ENCODE results near the gene SLC39A1. TPM values are rescaled to one million over a fixed set of nuclear protein-coding genes. Genes with fewer than 3 reads are reported as not detected.
"Not testable (repeated sequence)": the region's sequence is repeated elsewhere in the genome, so short reads cannot be mapped to it uniquely, and the experiment has no call there.

SLC39A1 gene
- total RNA-seq, 4 donors from 2014 or later: 90.4 to 109 (median 99.5) TPM

DNA sequence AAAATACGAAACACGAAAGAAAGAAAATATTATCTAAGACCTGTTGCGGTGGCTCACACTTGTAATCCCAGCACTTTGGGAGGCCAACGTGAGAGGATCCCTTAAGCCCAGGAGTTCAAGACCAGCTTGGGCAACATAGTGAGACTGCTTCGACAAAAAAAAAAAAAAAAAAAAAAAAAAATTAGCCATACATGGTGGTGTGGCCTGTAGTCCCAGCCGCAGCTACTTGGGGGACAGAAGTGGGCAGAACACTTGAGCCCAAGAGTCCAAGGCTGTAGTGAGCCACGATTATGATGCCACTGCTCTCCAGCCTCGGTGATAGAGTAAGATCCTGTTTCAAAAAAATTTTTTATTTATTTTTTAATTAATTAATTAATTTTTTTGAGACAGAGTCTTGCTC is 24.3 kb upstream of the SLC39A1 start:
- Histone ChIP-seq H3K4me1 (peaks cover 27 to 36% of the 10 kb centered on the region in 2 donors), H3K36me3 (peaks cover 9 to 15% of the 10 kb centered on the region in 2 donors), H3K4me3 (replicated peaks in 1 of 3) (no peak overlapping the region), H3K9me3 (no peaks in the 10 kb centered on the region), H3K27me3 (no peaks in the 10 kb centered on the region), H3K27ac (peak overlapping the region in 1 of 3 donors; percentile 85)
- intact Hi-C loops (cut with DNase I): loop anchor here (5.0 to 10.0 kb wide), 2 partner anchors 190 to 313 kb away; partner anchors contain the start of genes ILF2 and NPR1
- 87 to 94% methylated on average over 8 of the region's 8 CpGs for WGBS, 2 donors
- DNase-seq: no peak
- TF ChIP-seq POLR2A (IDR thresholded peaks at IDR 0.05): no peak
- TF ChIP-seq, protein P1, sequence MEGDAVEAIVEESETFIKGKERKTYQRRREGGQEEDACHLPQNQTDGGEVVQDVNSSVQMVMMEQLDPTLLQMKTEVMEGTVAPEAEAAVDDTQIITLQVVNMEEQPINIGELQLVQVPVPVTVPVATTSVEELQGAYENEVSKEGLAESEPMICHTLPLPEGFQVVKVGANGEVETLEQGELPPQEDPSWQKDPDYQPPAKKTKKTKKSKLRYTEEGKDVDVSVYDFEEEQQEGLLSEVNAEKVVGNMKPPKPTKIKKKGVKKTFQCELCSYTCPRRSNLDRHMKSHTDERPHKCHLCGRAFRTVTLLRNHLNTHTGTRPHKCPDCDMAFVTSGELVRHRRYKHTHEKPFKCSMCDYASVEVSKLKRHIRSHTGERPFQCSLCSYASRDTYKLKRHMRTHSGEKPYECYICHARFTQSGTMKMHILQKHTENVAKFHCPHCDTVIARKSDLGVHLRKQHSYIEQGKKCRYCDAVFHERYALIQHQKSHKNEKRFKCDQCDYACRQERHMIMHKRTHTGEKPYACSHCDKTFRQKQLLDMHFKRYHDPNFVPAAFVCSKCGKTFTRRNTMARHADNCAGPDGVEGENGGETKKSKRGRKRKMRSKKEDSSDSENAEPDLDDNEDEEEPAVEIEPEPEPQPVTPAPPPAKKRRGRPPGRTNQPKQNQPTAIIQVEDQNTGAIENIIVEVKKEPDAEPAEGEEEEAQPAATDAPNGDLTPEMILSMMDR (IDR thresholded peaks at IDR 0.05): no peak

DNA sequence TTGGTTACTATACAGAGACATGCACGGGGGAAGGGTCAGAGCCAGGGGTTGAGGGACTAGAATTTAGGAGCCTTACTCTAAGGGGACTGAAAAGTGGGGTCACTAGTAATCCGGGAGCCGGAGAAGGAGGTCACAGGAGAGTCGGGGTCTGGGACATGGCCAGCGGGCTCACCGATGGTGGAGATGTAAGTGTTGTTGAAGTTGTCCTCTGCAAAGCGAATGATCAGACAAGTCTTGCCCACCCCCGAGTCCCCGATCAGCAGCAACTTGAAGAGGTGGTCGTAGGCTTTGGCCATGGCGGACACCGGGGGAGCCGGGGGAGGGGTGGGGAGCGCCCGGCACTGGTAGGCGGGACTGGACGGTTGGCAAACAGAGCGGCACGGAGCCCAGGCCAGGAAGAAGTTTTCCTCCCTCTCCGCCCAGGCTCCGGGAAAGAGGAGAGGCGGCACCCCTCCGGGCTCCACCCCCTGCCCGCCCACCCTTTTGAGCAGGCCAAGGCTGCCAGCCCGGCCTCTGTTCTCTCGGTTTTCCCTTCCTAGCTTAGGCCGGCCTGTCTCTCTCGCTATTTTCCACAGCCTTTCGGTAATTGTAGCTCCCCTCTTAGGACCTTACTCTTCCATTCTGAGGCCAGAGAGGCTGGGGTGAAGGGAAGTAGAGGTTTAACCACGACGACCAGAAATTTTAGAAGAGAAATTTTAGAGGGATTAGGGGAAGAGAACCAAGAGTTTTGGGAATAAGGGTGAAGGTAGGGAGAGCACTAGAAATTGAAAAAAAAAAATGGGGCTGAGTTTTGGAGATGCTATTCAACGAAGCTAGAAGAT is 22.8 kb upstream of the SLC39A1 start, which contains the start of gene RAB13:
Gene RAB13 (minus strand): TSS at position 399 of the 821 bp plus-strand sequence. CDS start 103 bp downstream, at position 296.
- DNase-seq: peak; percentile 91
- Histone ChIP-seq H3K4me3 (replicated peaks in 1 of 3) (peak within 1 kb of the TSS; percentile 39 to 47 (median 45)), H3K27me3 (no peaks in the 10 kb centered on the region), H3K9me3 (no peaks in the 10 kb centered on the region), H3K4me1 (peaks cover 12 to 24% of the 10 kb centered on the region in 2 donors), H3K36me3 (peaks cover 0 to 2% of the 10 kb centered on the region in 2 donors), H3K27ac (peak within 1 kb of the TSS; percentile 74 to 94 (median 85))
- WGBS, 2 donors: 1 to 3% methylated on average over 32 of the region's 32 CpGs
- TF ChIP-seq, protein P1 (IDR thresholded peaks at IDR 0.05): no peak
- peak in 1 of 2 donors; percentile 46 for TF ChIP-seq POLR2A (IDR thresholded peaks at IDR 0.05)
- intact Hi-C loops (cut with DNase I): loop anchor here (5.0 to 10.0 kb wide), 2 partner anchors 189 to 311 kb away; partner anchors contain the start of genes ILF2 and NPR1

DNA sequence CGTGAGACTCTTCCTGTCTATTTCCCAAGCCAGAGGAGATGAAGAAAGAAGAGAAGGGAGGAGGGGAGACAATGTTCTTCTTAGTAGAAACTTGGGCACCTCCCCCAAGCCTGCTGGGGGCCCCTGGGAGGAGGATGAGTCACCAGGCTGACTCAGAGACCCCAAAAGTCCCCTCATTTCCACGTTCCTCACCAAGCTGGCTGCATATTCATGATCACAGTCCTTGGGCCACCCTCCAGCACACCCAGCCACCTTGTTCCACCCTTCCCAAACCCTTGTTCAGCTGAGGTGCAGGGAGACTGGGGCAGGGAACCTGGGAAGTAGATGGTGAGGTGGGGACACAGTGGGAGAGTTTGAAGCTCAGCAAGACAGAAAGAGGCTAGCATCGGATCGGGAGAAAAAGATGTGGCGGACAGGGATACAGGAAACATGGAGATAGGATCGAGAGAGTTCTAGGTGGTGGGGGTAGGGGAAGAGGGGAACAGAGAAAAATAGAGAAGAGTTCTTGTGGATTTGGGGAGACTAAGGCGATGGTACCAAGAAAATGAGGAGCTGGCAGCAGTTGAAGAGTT is 22.1 kb upstream of the SLC39A1 start:
- 14 to 17% methylated on average over 7 of the region's 7 CpGs for WGBS, 2 donors
- H3K9me3 ChIP-seq: no peaks in the 10 kb centered on the region
- peak overlapping the region; percentile 62 to 85 (median 74) for H3K27ac ChIP-seq
- TF ChIP-seq, protein P1 (IDR thresholded peaks at IDR 0.05): no peak
- TF ChIP-seq POLR2A (IDR thresholded peaks at IDR 0.05): no peak
- H3K27me3 ChIP-seq: no peaks in the 10 kb centered on the region
- peak overlapping the region; percentile 39 to 47 (median 45) for H3K4me3 ChIP-seq (replicated peaks in 1 of 3)
- DNase-seq: peak; percentile 11 to 24
- peaks cover 12 to 24% of the 10 kb centered on the region in 2 donors for H3K4me1 ChIP-seq
- H3K36me3 ChIP-seq: no peaks in the 10 kb centered on the region
- intact Hi-C loops (cut with DNase I): loop anchor here (5.0 to 10.0 kb wide), 2 partner anchors 188 to 311 kb away; partner anchors contain the start of genes ILF2 and NPR1

DNA sequence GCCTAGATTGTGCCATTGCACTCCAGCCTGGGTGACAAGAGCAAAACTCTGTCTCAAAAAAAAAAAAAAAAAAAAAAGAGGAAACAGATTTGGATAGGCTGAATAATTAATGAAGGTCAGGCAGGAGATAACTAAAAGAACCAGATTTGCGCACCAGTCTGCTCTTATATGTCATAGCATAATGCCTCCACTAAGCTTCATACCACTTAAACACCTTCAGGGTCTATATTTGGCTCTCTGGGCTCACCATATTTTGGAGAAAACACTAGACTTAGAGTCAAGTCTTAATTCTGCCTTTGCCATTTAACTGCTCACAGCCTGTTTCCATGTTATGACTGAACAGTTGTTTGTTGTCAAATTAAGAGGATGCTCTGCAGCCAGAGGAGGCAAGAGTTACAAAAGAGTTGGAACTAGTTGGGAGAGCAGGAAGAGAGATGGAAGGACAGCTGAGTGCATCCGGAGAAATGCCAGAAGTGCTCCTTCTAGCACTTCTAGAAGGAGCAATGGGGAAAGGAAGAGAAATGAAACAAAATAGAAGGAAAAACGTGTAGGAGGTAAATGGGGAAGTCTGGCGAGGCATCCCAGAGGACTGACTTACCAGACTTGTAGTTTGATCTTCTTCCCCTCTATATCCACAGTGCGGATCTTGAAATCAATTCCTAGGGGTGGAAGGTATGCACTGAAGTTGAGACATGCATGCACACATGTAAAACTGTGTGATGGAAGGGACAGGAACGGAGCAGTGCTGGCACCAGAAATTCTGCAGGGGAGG is 21.0 kb upstream of the SLC39A1 start:
- no peaks in the 10 kb centered on the region for H3K27me3 ChIP-seq
- no peaks in the 10 kb centered on the region for H3K9me3 ChIP-seq
- H3K4me3 ChIP-seq (replicated peaks in 1 of 3): no peak overlapping the region
- DNase-seq: no peak
- peaks cover 12 to 19% of the 10 kb centered on the region in 2 donors for H3K4me1 ChIP-seq
- H3K27ac ChIP-seq: peak overlapping the region in 2 of 3 donors; percentile 74 to 85
- 74 to 76% methylated on average over 6 of the region's 6 CpGs for WGBS, 2 donors
- TF ChIP-seq, protein P1 (IDR thresholded peaks at IDR 0.05): no peak
- no peak for TF ChIP-seq POLR2A (IDR thresholded peaks at IDR 0.05)
- H3K36me3 ChIP-seq: no peaks in the 10 kb centered on the region
- intact Hi-C loops (cut with DNase I): loop anchor here (10.0 kb wide), 1 partner anchor 310 kb away; the partner anchor contains the start of genes ILF2 and NPR1

GRCh38 chr1:153981735-153982134 is 18.4 kb upstream of the SLC39A1 start:
- WGBS, 2 donors: 87 to 95% methylated on average over 2 of the region's 2 CpGs
- intact Hi-C loops (cut with DNase I): loop anchor here (10.0 kb wide), 1 partner anchor 307 kb away; the partner anchor contains the start of genes ILF2 and NPR1
- not testable (repeated sequence) for H3K36me3 ChIP-seq; H3K27ac ChIP-seq; H3K4me3 ChIP-seq (replicated peaks in 1 of 3); H3K27me3 ChIP-seq; DNase-seq; H3K9me3 ChIP-seq
- peaks cover 15 to 17% of the 10 kb centered on the region in 2 donors for H3K4me1 ChIP-seq

DNA sequence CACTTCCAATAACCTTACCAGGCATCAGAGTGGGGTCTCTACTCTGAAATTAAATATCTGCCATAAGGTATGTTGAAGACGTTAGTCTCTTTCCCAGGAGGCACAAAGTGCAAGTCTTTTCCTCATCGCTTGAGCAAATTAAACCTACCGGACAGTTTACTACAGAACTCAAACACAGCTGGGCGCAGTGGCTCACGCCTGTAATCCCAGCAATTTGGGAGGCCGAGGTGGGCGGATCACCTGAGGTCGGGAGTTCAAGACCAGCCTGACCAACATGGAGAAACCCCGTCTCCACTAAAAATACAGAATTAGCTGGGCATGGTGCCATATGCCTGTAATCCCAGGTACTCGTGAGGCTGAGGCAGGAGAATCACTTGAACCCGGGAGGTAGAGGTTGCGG is 15.8 kb upstream of the SLC39A1 start:
- Histone ChIP-seq H3K4me1 (peaks cover 14% of the 10 kb centered on the region in 2 donors), H3K36me3 (peaks cover 15 to 19% of the 10 kb centered on the region in 2 donors)
- DNase-seq; H3K27me3 ChIP-seq; H3K9me3 ChIP-seq; H3K4me3 ChIP-seq (replicated peaks in 1 of 3); H3K27ac ChIP-seq; intact Hi-C loops (cut with DNase I): not testable (repeated sequence)
- 93 to 94% methylated on average over 12 of the region's 12 CpGs for WGBS, 2 donors
